Measurements from ENCODE around the gene CER1.
"Not testable (repeated sequence)": the region's sequence is repeated elsewhere in the genome, so short reads cannot be mapped to it uniquely, and the experiment has no call there.

The CER1 gene

DNA sequence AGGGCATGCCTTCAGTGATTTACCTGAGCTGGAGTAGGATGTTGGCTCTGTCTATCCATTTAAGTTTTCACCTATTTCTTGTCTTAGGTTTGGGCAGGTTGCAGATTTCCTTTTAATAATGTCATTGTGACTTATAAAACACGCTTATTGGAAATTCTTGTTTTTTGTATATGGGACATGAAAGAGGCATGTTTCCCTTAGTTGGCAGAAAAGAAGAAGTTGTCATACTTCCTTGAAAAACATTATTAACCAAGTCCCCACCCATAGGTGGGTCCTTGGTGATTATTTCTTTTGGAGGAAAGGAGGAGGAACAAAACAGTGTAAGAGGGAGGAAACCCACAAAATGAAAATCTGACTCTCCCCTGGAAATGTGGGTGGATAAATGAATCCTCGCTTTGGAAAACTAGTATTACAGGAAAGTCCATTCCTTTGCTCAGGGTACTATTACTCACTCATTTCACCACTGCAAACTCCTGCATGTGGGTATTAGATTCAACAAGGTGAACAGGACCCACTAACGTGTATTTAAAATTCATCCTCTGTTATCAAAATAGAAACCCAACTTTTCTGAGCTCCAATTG, 9.3 kb downstream of the CER1 start:
- no peak for DNase-seq

GRCh38 chr9:14710804-14711203, 11.7 kb downstream of the CER1 start:
- no peak for DNase-seq

DNA sequence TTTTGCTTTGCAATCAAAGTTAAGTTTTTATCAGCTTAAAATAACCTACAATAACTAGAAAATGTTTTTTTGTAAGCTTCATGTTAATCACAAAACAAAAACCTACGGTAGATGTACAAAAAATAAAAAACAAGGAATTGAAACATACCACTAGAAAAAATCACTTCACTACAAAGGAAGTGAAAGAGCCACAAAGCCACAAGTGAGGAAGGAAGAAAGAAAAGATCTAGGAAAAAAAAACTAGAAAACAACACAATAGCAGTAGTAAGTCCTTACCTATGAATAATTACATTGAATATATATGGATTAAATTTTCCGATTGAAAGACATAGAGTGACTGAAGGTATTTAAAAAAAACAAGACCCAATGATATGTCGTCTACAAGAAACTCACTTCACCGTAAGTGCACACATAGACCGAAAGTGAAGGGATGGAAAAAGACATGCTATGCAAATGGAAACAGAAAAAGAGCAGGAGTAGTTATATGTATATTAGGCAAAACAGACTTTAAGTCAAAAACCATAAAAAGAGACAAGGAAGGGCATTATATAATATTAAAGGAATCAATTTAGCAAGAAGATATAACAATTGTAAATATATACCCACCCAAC, 15.9 kb downstream of the CER1 start:
- no peak for DNase-seq

DNA sequence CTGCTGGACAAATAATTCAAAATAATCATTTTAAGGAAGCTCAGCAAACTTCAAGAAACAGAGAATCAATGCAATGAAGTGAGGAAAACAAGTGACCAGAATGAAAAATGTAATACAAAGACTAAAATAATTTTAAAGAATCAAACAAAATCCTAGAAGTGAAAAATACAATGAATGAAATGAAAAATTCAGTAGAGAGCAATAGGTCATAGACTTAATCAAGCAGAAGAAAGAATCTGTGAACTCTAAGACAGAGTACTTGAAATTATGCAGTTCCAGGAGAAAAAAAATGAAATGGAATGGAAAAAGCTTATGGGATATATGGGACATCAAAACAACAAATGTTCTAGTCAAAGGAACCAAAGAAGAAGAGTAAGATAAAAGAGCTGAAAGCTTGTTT, 17.5 kb downstream of the CER1 start:
- DNase-seq: no peak

DNA sequence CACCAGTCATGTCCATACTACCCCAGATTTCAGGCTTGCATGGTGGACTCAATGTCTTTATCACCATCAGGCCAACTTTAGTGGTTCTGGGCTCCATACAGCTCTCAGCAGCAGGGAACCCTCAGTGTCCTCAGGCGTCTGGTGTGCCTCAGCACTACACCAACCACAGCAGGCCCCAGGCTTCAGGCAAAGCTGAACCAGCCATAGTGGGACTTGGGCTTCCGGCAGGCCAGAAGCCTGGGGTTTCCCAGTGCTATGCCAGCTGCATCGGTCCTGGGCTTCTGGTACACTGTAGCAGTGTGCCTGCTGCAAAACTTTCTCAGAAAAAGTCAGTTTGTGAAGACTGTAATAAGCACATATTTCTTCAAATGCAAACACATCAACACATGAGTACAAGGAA, 18.3 kb downstream of the CER1 start:
- no peak for DNase-seq

DNA sequence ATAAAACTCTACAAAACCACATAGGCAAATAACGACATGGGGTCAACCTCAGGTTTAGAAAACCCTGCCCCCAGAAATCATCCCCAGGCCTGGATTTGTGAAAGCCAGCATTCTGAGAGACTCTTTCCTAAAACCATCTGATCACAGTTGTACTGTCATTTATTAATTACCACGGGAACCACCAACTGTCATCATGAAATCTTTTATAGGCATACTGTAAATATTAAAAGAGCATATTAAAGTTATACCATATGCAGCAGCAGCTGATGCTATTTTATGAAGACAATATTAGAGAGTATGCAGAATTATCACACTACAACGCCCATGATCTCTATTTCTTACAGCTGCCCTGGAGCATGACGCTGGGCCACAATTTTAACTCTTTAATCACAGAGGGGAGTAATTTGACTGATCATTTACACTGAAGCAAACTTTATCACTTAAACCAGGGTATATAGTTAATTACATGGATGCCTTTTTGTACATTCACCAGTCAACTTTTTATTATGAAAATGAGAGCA, 20.3 kb downstream of the CER1 start:
- DNase-seq: no peak

- DNase-seq: peak; percentile 89
These were observed 29.2 kb downstream of the CER1 start, which contains the start of gene ZDHHC21 for GRCh38 chr9:14693251-14693861. Gene ZDHHC21 (minus strand): TSS chr9:14693432. CDS start chr9:14674340, 19,092 bp downstream.

DNA sequence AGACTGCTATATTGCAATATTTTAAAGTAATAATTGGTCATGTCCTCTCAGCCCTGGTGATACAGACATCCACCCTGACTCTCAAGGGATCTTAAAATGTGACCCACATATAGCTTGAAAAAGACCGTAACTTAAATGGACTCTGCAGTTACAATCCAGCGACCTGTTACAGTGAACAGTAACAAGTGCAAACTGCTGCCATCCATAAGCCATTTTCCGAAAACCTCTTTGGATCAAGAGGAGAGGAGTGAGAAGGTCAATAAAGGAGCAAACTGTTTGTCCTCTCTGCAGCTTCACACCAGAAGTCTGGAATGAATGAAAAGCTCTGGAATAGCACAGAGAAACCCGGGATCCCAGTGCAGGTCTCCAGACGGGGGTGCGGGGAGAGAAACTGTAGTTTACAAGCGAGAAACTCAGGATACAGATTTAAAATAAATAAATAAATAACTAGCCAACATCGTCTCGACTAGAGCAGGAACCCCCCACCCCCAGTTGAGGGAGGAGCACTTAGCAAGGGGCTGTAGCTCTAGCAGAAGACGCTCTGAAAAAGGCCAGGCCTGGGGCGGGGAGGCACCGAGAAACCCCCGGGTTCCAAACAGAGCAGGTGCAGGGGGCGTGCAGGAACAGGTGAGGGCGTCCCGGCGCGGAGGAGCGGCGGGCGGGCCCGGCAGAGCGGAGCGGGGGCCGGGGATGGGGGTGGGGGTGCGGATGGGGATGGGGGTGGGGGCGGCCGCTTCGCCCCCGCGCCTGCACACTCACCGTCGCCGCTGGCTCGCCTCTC, 29.9 kb downstream of the CER1 start:
- DNase-seq: peak; percentile 65

DNA sequence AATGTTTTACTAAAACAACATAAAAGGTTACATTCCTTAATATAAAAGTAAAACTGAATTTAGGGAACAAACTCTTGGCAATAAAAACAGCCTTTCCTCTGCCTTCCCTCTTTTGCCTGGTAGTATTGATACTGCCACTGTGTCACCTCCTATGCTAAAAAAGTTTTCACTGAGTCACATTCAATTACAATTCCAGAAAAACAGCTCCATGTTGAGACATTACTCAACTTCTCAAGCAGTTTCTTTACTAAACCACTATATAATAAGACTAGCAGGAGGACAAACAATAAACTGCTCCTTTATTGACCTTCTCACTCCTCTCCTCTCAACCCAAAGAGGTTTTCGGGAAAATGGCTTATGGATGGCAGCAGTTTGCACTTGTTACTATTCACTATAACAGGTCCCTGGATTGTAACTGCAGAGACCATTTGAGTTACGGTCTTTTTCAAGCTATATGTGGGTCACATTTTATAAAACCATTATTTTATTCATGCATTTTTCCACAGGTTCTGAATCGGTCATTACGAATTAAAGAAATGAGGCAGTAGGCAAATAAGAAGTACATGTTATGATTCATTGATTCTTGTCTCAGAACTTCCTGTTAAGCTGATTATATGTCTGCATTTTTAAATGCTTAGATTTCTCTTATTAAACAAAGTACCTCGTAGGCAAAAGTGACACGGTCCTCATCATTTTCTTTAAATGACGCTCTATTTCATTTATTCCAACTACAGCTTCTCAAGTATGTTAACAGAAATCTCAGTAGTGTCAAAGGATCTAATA, 31.4 kb downstream of the CER1 start:
- no peak for DNase-seq

DNA sequence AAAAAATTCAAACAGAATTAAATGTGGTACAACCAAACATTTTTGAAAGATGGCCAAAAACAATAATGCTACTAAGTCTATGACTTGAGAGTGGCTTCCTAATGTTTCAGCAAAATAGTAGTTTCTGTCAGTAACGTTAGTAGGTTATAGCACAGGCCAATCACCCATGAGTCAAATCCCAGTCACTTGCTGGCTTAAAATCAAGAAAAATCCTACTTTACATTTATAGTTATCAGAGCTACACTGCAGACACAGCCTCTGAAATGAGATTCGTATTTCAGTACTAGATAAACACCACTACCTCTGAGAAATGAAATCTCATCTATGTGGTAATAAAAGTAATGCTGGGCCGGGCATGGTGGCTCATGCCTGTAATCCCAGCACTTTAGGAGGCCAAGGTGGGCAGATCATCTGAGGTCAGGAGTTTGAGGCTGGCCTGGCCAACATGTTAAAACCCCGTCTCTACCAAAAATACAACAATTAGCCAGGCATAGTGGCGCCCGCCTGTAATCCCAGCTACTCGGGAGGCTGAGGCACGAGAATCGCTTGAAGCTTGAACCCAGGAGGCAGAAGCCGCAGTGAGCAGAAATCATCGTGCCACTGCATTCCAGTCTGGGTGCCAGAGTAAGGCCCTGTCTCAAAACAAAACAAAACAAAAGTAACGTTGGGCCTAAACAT, 35.4 kb downstream of the CER1 start:
- DNase-seq: no peak

DNA sequence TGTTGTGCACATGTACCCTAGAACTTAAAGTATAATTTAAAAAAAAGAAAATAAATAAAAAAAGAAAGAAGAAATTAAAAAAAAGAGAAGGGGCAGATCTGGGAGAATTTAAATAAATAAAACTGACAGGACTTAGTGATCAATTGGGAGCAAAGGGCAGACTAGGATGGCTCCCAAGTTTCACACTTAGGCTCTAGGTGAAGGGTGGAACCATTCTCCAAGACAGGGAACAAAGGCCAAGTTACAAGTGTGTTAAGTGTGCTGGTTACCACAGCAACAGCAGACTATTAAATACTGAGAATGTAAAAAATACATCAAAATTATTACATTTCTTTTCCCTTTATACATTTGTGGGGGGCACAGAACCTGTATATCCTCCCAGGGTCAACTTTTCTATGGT, 36.4 kb downstream of the CER1 start:
- no peak for DNase-seq

- DNase-seq: not testable (repeated sequence)
These were observed 39.9 kb downstream of the CER1 start for GRCh38 chr9:14682616-14683015.

GRCh38 chr9:14678776-14679175, 43.8 kb downstream of the CER1 start:
- DNase-seq: no peak

- DNase-seq: no peak
These were observed 44.7 kb downstream of the CER1 start for GRCh38 chr9:14677872-14678271.

DNA sequence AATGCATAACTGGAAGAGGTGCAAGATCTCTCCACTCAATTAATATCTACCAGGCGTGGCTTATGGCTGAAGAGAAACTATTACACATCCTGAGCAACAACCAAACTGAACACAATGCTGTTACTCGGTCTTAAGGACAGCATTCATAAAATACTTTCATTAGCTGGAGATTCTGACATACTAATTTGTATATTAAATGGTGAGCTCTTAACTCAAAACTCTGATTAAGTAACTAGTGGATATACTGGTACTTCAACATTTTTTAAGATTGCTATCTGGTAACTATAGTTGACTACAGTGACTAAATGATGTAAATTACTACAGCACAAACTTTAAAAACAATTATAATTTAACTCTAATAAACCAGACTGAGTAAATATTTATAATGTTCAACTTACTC, 45.1 kb downstream of the CER1 start:
- no peak for DNase-seq

- DNase-seq: no peak
These were observed 47.9 kb downstream of the CER1 start for GRCh38 chr9:14674630-14675029.

GRCh38 chr9:14671377-14671776, 51.2 kb downstream of the CER1 start:
- no peak for DNase-seq

- no peak for DNase-seq
These were observed 51.8 kb downstream of the CER1 start for GRCh38 chr9:14670718-14671117.

Measured in NCI-H1092 treated with DMSO at 0.1 percent for 48 hours (cell line).